Measurements from ENCODE around the gene ABCF3. TPM values are rescaled to one million over a fixed set of nuclear protein-coding genes. Genes with fewer than 3 reads are reported as not detected.

Gene ABCF3
- total and polyA plus RNA-seq, 2 of the 13 experiments (the other 11 are each of a cell fraction or from before 2014, with no cell fraction given): 38.8 to 46.5 TPM

DNA sequence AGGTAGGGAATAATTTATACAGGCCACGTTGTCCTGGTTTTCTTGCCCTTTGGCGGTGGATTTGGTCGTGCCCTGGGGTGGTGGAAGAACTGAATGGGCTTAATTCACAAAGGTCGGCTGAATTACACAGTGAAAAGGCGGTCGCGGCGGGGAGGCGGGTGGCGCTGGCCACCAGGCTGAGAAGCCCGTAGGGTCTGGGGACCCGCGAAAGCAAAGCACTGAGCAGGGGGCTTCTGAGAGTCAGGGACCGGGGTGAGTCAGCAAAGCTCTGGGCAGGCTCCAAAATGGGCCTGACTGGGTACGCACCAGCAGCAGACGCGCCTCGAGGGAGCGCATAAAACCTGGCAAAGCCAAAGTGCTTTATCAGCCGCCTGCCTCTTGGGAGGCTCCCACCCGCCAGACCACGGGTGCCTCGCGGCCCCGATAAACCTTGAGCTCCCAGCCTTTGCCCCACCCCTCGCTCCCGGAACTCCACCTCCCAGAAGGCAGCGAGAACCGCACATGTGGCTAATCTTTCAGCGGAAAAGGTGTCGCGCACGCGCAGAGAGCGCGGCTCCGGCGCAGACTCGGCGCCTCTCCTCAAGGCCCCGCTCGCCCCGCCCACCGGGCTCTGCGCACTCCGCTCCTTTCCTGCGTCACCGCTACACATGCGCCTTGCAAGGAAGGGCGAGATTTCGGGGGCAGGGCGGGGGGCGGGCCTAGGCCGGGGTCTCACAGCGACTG is 377 bp upstream of the ABCF3 start (continued):
- TF ChIP-seq, protein P1, sequence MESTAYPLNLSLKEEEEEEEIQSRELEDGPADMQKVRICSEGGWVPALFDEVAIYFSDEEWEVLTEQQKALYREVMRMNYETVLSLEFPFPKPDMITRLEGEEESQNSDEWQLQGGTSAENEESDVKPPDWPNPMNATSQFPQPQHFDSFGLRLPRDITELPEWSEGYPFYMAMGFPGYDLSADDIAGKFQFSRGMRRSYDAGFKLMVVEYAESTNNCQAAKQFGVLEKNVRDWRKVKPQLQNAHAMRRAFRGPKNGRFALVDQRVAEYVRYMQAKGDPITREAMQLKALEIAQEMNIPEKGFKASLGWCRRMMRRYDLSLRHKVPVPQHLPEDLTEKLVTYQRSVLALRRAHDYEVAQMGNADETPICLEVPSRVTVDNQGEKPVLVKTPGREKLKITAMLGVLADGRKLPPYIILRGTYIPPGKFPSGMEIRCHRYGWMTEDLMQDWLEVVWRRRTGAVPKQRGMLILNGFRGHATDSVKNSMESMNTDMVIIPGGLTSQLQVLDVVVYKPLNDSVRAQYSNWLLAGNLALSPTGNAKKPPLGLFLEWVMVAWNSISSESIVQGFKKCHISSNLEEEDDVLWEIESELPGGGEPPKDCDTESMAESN (CRISPR knock-in tag; conservative IDR thresholded peaks at IDR 0.05): no peak
- TF ChIP-seq MAFK (conservative IDR thresholded peaks at IDR 0.05 in 1 of 2, IDR thresholded peaks at IDR 0.05 in 1 of 2; ENCODE audit: low read length in 2 of 2) (no peak), RFX3 (CRISPR knock-in tag; IDR thresholded peaks at IDR 0.05) (no peak), GABPB1 (CRISPR knock-in tag; IDR thresholded peaks at IDR 0.05) (peak; percentile 87), SSRP1 (CRISPR knock-in tag; IDR thresholded peaks at IDR 0.05) (no peak), MYC (CRISPR knock-in tag; IDR thresholded peaks at IDR 0.05; ENCODE audit: borderline replicate concordance) (peak; percentile 92), ZSCAN21 (CRISPR knock-in tag; IDR thresholded peaks at IDR 0.05; ENCODE audit: borderline replicate concordance) (peak; percentile 32; the same call in 1 of the 2 replicates), ZNF34 (CRISPR knock-in tag; IDR thresholded peaks at IDR 0.05; ENCODE audit: borderline replicate concordance) (no peak), ZNF572 (CRISPR knock-in tag; IDR thresholded peaks at IDR 0.05) (peak; percentile 70; the same call in 1 of the 2 replicates), RBM39 (IDR thresholded peaks at IDR 0.05; ENCODE audit: low read depth, low read length, poor library complexity, severe bottlenecking) (peak; percentile 50), ZNF841 (CRISPR knock-in tag; IDR thresholded peaks at IDR 0.05; ENCODE audit: borderline replicate concordance) (no peak), RARA (CRISPR knock-in tag; IDR thresholded peaks at IDR 0.05) (0 out of 2 replicates have a peak, but pooled peaks have one; percentile 27), ZNF230 (CRISPR knock-in tag; IDR thresholded peaks at IDR 0.05) (no peak)
- TF ChIP-seq, protein P2, sequence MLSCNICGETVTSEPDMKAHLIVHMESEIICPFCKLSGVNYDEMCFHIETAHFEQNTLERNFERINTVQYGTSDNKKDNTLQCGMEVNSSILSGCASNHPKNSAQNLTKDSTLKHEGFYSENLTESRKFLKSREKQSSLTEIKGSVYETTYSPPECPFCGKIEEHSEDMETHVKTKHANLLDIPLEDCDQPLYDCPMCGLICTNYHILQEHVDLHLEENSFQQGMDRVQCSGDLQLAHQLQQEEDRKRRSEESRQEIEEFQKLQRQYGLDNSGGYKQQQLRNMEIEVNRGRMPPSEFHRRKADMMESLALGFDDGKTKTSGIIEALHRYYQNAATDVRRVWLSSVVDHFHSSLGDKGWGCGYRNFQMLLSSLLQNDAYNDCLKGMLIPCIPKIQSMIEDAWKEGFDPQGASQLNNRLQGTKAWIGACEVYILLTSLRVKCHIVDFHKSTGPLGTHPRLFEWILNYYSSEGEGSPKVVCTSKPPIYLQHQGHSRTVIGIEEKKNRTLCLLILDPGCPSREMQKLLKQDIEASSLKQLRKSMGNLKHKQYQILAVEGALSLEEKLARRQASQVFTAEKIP (CRISPR knock-in tag; IDR thresholded peaks at IDR 0.05; ENCODE audit: borderline replicate concordance): no peak
- TF ChIP-seq, protein P3, sequence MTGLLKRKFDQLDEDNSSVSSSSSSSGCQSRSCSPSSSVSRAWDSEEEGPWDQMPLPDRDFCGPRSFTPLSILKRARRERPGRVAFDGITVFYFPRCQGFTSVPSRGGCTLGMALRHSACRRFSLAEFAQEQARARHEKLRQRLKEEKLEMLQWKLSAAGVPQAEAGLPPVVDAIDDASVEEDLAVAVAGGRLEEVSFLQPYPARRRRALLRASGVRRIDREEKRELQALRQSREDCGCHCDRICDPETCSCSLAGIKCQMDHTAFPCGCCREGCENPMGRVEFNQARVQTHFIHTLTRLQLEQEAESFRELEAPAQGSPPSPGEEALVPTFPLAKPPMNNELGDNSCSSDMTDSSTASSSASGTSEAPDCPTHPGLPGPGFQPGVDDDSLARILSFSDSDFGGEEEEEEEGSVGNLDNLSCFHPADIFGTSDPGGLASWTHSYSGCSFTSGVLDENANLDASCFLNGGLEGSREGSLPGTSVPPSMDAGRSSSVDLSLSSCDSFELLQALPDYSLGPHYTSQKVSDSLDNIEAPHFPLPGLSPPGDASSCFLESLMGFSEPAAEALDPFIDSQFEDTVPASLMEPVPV (CRISPR knock-in tag; IDR thresholded peaks at IDR 0.05): peak; percentile 67; the same call in 1 of the 2 replicates
- TF ChIP-seq, protein P4, sequence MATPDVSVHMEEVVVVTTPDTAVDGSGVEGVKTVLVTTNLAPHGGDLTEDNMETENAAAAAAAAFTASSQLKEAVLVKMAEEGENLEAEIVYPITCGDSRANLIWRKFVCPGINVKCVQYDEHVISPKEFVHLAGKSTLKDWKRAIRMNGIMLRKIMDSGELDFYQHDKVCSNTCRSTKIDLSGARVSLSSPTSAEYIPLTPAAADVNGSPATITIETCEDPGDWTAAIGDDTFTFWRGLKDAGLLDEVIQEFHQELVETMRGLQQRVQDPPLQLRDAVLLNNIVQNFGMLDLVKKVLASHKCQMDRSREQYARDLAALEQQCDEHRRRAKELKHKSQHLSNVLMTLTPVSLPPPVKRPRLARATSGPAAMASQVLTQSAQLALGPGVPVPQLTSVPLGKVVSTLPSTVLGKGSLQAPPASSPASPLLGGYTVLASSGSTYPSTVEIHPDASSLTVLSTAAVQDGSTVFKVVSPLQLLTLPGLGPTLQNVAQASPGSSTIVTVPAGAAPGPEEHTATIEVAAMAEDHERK (CRISPR knock-in tag; IDR thresholded peaks at IDR 0.05; ENCODE audit: low read depth): peak; percentile 61; the same call in 1 of the 2 replicates
- TF ChIP-seq, protein P5, sequence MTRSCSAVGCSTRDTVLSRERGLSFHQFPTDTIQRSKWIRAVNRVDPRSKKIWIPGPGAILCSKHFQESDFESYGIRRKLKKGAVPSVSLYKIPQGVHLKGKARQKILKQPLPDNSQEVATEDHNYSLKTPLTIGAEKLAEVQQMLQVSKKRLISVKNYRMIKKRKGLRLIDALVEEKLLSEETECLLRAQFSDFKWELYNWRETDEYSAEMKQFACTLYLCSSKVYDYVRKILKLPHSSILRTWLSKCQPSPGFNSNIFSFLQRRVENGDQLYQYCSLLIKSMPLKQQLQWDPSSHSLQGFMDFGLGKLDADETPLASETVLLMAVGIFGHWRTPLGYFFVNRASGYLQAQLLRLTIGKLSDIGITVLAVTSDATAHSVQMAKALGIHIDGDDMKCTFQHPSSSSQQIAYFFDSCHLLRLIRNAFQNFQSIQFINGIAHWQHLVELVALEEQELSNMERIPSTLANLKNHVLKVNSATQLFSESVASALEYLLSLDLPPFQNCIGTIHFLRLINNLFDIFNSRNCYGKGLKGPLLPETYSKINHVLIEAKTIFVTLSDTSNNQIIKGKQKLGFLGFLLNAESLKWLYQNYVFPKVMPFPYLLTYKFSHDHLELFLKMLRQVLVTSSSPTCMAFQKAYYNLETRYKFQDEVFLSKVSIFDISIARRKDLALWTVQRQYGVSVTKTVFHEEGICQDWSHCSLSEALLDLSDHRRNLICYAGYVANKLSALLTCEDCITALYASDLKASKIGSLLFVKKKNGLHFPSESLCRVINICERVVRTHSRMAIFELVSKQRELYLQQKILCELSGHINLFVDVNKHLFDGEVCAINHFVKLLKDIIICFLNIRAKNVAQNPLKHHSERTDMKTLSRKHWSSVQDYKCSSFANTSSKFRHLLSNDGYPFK (CRISPR knock-in tag; IDR thresholded peaks at IDR 0.05; ENCODE audit: borderline replicate concordance): peak; percentile 43; the same call in 1 of the 2 replicates

Measured in HepG2 (cell line).